Inflammatory macrophage treated with lipopolysaccharide for 1 hour (primary cell): ENCODE results near the gene DEGS1.

Experiments
- DNase-seq, 2 donors: peaks; one replicate each; pipeline ENCODE4 v3.0.0-alpha.2; 2020 to 2022

Gene DEGS1

DNA sequence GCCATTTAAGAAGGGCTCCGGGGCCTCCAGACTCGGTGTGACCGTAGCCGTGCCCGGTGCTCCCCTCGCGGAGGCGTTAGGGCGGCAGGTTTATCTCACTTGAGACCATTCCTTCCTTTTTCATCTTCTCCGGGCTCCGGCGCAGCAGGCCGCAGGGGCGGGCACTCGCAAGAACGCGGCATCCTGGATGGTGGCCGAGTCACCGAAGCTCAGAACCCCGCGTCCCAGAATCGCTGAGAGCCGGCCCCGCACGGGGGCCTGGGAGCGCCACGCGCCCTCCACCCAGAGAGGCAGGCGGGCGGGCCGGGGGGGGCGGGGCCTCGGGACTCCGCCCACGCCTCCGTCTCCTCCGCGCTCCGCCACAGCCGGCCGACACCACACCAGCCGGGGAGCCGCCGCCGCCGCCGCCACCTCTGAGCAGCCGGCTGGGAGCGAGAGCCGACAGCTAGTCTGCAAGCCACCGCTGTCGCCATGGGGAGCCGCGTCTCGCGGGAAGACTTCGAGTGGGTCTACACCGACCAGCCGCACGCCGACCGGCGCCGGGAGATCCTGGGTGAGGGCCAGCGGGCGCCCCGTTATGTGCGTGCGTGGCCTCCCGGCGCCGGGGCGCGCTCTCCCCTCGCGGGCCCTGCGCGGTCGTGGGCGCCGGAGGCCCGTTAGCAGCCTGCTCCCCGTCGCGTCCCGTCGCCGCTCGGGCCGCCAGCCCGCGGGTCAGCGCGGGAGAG, at the start of gene DEGS1:
DEGS1 (plus strand) TSS at position 375 of the 725 bp plus-strand sequence; CDS start at position 472, 97 bp downstream.
- peak; percentile 68 to 76 for DNase-seq

DNA sequence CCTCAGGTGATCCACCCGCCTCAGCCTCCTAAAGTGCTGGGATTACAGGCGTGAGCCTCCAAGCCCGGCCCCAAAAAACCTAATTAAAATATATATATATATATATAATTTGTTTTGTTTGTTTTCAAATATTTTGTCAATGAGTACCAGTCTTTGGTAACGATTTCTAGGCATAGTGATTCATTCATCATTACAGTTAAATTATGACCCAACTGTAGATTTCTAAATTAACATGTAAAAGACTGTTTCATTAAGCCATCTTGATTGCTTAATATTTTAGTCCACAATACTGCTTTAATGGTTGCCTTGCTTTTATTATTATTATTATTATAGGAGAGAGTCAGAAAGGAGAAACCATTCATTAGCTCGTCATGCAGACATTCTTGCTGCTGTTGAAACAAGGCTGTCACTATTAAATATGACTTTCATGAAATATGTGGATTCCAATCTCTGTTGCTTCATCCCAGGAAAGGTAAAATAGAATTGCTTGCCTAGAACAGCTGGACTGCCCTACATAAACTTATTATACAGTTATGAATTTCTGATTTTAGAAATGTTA, 49.2 kb upstream of the DEGS1 start:
- no peak for DNase-seq

DNA sequence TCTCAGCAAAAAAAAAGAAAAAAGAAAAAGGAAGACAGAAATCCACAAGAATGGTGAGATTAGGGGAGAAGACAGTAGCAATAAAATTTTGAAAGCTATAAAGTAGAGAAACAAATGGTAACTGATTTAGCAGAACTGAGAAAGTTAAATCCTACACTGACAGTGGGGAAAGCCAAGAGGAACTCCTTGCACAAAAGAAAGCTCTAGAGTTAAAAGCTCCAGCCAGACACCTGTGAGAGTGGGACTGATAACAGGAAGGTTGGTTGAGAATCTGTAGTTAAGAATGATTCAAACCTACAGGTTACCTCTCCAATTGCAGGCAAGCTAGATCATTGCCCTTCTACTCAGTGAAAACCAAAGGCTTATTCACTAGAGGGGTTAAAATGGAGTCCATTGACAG, 45.5 kb upstream of the DEGS1 start:
- no peak for DNase-seq

DNA sequence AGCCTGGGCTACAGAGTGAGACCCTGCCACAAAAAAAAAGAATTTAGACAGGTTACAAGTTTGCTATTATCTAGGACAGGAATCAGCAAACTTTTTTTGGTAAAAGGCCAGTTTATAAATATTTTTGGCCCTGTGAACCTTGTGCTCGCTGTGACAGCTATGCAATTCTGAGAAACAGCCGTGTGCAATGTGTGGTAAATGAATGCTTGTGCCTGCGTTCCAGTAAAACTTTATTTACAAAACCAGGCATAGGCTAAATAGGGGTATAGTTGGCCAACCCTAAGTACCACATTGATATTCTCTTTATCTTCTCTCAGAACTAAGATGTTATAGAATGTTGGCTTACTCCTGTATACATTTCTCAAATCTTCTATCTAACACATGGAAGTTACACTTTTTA, 44.8 kb upstream of the DEGS1 start:
- no peak for DNase-seq

DNA sequence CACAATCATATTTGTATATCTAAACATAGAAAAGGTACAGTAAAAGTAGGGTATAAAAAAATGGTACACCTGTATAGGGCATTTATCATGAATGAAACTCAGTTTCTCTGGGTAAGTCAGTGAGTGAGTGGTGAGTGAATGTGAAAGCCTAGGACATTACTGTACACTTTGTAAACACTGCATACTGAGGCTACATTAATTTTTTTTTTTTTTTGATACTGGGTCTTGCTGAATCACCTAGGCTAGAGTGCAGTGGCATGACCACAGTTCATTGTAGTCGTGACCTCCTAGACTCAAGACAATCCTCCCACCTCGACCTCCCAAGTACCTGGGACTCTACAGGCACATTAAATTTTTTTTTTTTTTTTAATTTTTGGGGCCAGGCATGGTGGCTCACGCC, 41.3 kb upstream of the DEGS1 start:
- DNase-seq: no peak

DNA sequence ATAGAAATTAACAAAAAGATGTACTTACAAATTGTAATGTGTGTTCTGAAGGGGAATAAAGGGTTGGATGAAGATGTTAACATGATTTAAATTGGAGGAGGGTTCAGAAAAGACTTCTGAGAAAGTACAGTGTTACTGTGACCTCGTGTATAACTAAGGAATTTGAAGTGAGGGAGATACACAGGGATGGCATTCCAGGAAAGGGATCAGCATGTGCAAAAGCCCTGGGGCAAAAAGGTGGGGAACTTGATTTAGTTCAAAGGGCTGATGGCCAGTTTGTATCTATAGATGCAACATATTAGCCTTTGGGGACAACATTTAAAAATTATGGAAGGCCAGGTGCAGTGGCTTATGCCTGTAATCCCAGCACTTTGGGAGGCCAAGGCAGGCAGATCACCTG, 33.3 kb upstream of the DEGS1 start:
- DNase-seq: no peak

DNA sequence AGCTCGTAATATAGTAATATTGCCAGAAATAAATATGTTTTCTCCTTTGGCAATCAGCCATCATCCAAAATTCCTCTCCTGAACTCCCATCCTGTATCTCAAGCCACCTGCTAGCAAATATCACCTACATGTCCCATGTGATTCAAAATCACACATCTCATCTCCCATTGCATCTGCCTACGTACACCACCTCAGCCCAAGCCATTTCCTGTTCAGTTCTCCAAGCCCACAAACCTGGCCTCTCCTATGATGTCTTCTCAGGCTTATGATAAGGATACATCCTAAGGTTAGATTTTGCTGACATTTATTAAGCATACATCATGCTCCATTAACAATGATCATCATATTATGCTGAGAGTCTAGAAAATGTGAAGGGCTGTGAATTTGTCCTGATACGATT, 31.9 kb upstream of the DEGS1 start:
- no peak for DNase-seq

DNA sequence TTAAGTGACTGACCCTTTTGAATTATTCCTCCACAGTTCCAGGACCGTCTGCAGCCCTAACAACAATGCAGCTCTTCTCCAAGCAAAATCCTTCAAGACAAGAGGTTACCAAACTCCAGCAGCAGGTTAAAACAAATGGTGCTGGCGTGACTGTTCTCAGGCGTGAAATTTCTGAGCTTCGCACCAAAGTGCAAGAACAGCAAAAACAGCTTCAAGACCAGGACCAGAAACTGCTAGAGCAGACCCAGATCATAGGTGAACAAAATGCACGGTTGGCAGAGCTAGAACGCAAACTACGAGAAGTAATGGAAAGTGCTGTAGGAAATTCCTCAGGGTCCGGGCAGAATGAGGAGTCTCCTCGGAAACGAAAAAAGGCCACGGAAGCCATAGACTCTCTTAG, 25.7 kb upstream of the DEGS1 start:
- no peak for DNase-seq

DNA sequence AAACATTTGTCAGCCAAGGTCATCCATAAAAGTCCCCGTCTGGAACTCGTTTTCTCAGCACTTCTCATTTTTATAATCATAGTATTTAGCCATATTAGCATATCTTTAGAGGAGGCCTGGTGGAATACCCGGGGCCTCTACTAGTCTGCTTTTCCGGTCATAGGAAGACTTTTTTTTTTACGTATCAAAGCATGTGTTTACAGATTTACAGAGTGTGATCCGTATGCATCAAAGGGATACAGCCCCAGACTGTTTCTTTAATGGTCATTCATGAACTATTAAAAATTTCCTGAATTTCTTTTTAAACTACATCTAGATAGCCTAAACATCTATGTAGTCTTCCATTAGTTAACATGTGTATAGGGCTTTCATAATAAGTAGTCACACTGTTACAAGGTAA, 23.5 kb upstream of the DEGS1 start:
- no peak for DNase-seq

DNA sequence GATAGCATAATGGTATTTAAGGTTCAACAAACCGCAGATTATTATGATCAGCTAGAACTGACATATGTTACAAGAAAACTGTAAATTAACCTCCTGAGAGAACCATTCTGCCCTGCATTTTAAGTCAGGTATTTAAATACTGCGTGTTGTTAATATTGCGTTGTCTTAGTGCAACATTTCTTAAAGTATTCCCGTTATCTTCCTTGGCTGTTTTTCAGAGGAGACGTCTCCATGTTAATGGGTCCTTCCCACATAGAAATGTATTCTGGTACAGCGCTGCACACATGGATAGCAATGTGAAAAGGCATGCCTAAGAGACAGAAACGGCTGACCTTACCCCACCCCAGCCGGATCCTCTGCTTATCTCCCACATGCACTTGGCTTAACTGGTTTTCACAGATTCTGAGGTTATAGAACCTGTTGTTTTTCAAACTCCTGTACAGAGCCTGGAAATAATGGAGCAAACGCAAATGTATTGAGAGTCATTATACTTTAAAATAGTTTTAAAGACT, 22.8 kb upstream of the DEGS1 start:
- no peak for DNase-seq

DNA sequence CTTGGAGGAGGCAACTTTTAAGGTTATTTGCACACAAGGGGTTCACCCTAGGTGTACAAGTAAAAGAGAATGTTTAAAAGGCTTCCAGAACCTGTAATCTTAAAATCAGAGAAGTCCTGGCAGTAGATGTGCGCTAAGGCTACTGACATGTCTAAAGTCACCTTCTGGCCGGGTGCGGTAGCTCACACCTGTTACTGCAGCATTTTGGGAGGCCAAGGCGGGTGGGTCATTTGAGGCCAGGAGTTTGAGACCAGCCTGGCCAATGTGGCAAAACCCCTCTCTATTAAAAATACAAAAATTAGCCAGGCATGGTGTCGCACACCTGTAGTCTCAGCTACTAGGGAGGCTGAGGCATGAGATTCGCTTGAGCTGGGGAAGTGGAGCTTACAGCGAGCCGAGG, 20.3 kb upstream of the DEGS1 start:
- no peak for DNase-seq

DNA sequence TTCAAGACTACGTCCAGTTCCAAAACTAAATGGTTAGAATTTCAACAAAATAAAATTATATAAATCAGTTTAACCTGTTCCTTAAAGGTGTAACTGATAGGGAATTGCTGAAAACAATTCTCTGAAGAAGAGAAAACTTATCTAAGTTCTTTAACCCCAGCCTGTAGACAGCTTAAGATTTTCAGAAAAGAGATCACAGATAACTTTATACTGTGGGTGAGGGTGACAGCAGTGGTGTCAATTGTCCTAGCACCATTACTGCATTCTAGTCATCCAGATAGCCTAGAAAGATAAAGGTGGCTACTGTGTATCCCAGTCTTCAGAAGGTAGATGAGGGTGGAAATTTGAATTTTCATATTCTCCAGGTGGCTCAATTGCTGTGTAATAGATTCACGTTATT, 19.7 kb upstream of the DEGS1 start:
- no peak for DNase-seq

DNA sequence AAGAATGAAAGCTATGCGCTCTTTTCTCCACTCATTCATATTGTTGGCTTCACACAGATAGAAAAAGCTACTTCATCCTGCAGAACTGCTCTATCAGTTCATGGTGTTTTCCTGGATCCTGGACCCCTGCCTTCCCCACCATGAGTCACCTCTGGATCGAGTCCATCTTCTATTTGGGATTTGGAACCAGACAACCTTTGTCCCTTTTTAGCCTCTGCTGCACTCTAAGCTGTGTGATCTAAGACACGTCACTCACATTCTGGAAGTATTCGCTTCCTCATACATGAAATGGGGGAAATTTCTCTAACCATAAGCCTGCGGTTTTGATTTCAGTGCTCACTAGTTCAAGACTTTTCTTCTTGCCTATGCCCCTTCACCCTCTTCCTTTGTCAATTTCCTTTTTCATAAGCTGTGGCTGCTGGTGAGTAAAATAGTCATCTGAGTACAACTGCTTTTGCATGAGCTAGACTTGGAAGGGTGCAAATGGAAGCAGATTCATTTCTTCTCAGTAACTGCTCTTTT, 14.1 kb upstream of the DEGS1 start:
- peak; percentile 94 to 98 for DNase-seq

DNA sequence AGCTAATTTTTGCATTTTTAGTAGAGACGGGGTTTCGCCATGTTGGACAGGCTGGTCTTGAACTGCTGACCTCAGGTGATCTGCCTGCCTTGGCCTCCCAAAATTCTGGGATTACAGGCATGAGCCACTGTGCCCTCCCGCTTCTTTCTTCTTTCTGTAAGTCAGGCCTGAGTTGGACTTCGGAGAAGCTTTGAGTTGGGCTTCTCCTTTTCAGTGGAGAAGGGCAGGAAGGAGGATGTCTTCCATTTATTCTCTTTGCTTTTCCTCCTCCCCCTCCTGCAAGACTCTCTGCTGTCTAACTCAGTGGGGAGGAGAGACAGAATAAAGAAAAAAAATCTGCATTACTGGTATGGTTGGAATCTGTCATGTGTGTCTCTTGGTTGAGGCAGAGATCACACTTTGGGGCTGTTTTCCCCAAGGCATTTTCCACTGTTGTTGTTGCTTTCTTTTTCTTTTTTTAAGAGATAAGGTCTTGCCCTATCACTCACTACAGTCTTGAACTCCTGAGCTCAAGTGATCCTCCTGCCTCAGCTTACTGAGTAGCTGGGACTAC, 13.2 kb upstream of the DEGS1 start:
- DNase-seq: peak in 1 of 2 donors; percentile 38

DNA sequence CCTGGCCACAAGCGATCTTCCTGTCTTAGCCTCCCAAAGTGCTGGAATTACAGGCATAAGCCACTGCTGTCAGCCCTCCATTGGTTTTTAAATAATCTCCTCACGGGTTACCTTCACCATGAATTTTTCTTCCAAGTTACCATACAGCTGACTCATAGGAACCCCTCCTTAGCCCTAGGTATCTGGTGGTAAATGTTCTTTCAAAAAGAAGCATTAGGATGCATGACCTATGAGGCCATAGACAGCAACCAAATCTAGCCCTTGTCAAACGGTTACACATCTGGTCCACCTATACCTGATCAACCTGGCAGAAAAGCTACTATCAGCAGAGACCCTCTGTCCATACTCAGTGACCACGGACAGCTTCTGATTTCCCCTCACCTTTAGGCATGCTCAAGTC, 12.7 kb upstream of the DEGS1 start:
- no peak for DNase-seq

DNA sequence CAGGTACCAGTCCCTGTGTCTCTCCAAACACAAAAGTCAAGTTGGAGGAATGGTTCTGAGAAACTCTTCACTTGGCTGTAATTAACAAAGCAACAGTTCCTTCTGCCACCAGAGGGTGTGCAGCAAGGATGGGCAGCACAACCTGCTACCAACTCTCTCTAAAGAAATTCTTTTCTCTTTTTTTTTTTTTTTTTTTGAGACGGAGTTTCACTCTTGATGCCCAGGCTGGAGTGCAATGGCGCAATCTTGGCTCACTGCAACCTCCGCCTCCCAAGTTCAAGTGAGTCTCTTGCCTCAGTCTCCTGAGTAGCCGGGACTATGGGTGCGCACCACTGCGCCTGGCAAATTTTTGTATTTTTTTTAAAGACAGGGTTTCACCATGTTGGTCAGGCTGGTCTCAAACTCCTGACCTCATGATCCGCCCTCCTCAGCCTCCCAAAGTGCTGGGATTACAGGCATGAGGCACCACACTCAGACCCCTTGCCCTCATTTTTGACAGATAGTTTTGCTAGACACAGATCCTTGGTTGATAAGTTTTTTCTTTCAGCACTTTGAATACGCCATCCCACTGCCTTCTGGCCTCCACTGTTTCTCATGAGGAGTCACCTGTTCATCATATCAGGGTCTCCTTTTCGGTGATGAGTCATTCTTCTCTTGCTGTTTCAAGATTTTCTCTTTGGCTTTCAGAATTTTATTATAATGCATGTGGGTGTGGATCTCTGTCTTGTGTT, 12.1 kb upstream of the DEGS1 start:
- DNase-seq: peak; percentile 72 to 73

DNA sequence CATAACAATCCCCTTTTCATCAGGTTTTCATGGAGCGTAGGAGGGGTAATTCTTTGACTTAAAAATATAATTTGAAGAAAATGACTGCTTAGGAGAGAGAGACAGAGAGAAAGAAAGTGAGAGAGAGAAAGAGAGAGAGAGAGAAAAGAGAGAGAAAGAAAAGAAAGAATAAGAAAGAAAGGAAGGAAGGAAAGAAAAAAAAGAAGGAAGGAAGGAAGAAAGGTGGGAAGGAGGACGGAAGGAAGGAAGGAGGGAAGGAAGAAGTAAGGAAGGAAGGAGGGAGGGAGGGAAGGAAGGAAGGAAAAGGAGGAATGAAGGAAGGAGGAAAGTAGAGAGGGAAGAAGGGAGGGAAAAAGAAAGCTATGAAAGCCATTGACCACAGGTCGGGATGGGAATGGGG, 10.8 kb upstream of the DEGS1 start:
- DNase-seq: no peak

DNA sequence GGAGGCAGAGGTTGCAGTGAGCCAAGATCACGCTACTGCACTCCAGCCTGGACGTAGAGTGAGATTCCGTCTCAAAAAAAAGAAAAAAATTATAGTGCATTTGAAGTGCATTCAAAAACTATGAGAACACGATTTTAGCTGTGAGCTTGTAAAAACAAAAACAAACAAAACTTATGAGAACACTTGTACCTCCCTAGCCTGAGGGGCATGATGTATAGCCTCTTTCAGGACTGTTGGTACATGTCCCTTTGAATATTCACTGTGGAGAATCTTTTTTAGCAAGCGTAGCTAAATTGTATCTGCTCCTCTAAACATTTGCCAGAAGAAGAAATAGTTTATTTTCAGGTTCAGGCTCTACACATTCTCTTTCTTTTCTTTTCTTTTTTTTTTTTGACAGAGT, 9.5 kb upstream of the DEGS1 start:
- no peak for DNase-seq

DNA sequence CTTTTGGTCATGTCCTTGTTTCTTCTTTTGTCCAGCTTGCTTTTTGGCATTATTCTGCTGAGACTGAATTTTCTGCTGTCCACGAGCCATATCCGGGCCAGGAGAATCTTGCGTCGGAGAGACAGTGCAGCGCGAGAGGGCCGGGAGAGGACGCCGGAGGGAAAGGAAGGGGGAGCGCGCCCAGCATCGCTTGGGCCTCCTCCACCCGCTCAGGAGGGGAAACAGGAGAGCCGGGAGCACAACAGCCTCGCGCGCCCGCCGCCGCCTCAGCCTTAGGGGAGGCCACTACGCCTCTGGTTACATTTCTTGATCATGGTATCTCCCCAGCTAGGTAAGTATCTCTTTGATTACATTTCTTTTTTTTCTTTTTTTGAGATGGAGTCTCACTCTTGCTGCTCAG, 7.4 kb upstream of the DEGS1 start:
- DNase-seq: no peak

DNA sequence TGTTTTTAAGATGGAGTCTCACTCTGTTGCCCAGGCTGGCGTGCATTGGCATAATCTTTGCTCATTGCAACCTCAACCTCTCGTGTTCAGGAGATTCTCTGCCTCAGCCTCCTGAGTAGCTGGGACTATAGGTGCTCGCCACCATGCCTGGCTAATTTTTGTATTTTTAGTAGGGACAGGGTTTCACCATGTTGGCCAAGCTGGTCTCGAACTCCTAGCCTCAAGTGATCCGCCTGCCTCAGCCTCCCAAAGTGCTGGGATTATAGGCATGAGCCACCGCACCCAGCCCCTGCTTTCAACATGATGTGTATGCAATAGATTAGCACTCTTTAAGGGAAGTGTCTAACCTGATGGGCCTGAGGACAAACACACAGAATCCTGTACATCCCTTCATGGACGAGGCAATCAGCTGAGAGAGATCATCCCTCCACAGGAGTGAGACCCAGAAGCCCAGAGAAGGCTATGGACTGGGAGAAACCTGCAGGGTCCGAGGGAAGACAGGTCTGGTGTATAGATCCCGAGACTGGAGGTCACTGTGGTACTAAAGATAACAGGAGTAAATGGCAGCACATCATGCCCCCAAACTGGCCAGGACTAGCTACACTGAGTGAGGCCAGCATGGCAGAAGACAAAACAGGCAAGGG, 5.6 kb upstream of the DEGS1 start:
- DNase-seq: no peak

DNA sequence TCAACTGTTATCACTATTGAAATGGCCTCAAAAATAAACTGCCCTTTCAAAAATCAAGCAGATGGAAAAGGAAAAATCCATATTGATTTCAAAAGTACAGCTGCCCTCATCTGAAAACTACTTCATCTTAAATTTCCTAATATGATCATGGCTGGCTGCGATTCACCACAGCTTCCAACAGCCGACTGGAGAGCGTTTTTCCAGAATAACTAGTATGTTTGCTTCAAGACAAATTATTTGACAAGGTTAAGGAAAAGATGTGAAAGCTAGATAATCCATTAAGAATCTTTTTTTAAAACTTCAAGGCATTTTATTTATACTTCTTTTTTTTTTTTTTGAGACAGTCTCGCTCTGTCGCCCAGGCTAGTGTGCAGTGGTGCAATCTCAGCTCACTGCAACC, 4.1 kb upstream of the DEGS1 start:
- DNase-seq: no peak

DNA sequence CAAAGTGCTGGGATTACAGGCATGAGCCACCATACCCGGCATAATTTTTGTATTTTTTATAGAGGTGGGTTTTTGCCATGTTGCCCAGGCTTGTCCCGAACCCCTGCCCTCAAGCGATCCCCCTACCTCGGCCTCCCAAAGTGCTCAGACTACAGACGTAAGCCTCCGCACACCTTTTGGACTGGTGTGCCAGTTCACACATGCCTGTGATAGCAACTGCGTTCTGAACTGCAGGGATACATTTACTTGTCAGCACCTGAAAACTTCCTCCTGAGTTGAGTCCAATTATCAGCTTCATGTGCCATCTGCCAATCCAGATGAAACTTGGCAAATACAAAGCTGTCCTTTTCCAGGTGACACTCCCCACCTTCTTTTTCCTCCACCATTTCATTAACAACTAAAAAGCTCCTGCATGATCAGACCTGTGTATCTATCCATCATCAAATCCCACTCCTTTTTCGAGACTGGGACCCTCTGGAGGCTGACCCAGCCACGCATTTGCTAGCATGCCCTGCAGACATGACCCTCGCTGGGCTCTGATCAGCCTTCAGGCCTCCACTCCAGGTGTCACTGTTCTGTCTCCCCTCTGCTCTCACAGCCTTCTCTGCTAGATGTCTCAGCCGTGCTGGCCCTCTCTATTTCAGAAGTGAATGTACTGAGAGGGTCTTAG, 2.1 kb upstream of the DEGS1 start:
- no peak for DNase-seq

DNA sequence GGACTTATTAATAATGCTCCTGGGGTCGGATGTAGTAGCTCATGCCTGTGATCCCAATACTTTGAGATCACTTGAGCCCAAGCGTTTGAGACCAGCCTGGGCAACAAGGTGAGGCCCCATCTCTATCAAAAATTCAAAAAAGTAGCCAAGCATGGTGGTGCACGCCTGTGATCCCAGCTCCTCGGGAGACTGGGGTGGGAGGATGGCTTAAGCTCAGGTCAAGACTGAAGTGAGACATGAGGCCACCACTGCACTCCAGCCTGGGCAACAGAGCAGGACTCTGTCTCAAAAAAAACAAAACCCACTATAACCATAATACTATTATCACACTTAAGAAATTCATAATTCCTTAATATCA, 1.6 kb upstream of the DEGS1 start:
- no peak for DNase-seq
